SK-N-SH treated with all-trans-retinoic acid at 6 μM for 48 hours (cell line): ENCODE measurements around the gene EIF4G1.

Experiments used
- ARNTL ChIP-seq: fragments of 450-650 bp; formaldehyde crosslinking; IDR thresholded peaks from 2 replicates; pipeline ENCODE4 v1.5.0; 2020; ENCODE audit warnings: low read depth, mild to moderate bottlenecking, moderate library complexity, borderline replicate concordance
- CSDC2 ChIP-seq: fragments of 250-450 bp; sonication (Bioruptor Pico); IDR thresholded peaks from 2 replicates; pipeline ENCODE4 v1.5.0; 2020; ENCODE audit warnings: mild to moderate bottlenecking, moderate library complexity
- ESRRG ChIP-seq: fragments of 250-450 bp; sonication (Bioruptor Pico); IDR thresholded peaks from 2 replicates; pipeline ENCODE4 v1.6.1; 2021; ENCODE audit warnings: mild to moderate bottlenecking
- ISL1 ChIP-seq: fragments of 250-450 bp; sonication (Bioruptor Pico); IDR thresholded peaks from 2 replicates; pipeline ENCODE4 v2.1.2; 2022; ENCODE audit warnings: mild to moderate bottlenecking, moderate library complexity
- RARB ChIP-seq: fragments of 250-450 bp; sonication (Bioruptor Pico); IDR thresholded peaks from 2 replicates; pipeline ENCODE4 v1.8.0; 2021; ENCODE audit warnings: mild to moderate bottlenecking, moderate library complexity
- SNAI2 ChIP-seq: fragments of 250-450 bp; sonication (Bioruptor Pico); IDR thresholded peaks from 2 replicates; pipeline ENCODE4 v1.5.0; 2020; ENCODE audit warnings: mild to moderate bottlenecking, moderate library complexity
- TCF4 ChIP-seq: fragments of 250-450 bp; sonication (Bioruptor Pico); IDR thresholded peaks from 2 replicates; pipeline ENCODE4 v1.8.0; 2021; ENCODE audit warnings: mild to moderate bottlenecking, moderate library complexity, borderline replicate concordance
- ZFP30 ChIP-seq: fragments of 450-650 bp; formaldehyde crosslinking; IDR thresholded peaks from 2 replicates; pipeline ENCODE4 v1.5.0; 2022; ENCODE audit warnings: mild to moderate bottlenecking, moderate library complexity
- ZNF565 ChIP-seq: fragments of 450-650 bp; formaldehyde crosslinking; conservative IDR thresholded peaks from 2 replicates; pipeline ENCODE4 v1.5.0; 2020; ENCODE audit warnings: low read depth, mild to moderate bottlenecking, moderate library complexity
- ZNF70 ChIP-seq: fragments of 450-650 bp; formaldehyde crosslinking; IDR thresholded peaks from 2 replicates; pipeline ENCODE4 v1.5.0; 2020; ENCODE audit warnings: mild to moderate bottlenecking, moderate library complexity
- TF ChIP-seq, protein P1 (sequence below): fragments of 250-450 bp; sonication (Bioruptor Pico); IDR thresholded peaks from 2 replicates; pipeline ENCODE4 v1.8.0; 2020; ENCODE audit warnings: mild to moderate bottlenecking, moderate library complexity, borderline replicate concordance
- TF ChIP-seq, protein P2 (sequence below): fragments of 250-450 bp; sonication (Bioruptor Pico); IDR thresholded peaks from 2 replicates; pipeline ENCODE4 v1.5.1; 2021; ENCODE audit warnings: mild to moderate bottlenecking, moderate library complexity
- TF ChIP-seq, protein P3 (sequence below): fragments of 250-450 bp; sonication (Bioruptor Pico); IDR thresholded peaks from 2 replicates; pipeline ENCODE4 v1.5.1; 2020; ENCODE audit warnings: low read depth, mild to moderate bottlenecking, moderate library complexity
- TF ChIP-seq, protein P4 (sequence below): fragments of 250-450 bp; sonication (Bioruptor Pico); IDR thresholded peaks from 2 replicates; pipeline ENCODE4 v1.5.0; 2020; ENCODE audit warnings: mild to moderate bottlenecking, moderate library complexity

DNA sequence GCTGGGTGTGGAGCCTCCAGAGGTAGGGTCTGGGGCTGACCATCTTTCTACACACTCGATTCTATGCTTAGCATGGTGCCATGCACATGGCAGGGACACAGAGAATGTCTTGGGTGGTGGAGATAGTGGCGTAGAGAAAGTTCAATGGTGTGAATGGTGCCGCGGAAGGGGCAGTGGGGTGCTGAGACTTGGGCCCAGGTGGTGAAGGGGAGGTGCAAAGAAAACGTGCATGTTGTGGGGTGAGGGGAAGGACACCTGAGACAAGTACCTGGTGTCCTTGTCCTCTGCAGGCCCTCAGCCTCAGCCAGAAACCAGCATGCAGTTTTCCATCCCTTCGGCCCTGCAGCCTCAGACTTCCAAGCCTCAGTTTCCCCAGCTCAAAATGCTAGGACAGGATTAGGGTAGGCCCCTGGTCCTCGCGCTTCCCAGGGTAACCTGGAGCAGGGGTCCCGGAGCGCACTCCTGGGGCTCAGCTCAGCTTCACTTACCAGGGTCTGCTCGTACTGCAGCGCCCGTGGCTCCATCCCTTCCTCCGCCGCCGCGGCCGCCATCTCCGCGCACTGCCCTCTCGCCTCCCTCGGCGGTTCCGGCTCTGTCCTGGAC is 46.6 kb downstream of the EIF4G1 start:
- TF ChIP-seq RARB, result no peak
- no peak for TF ChIP-seq TCF4 (CRISPR knock-in tag)
- TF ChIP-seq, protein P1, sequence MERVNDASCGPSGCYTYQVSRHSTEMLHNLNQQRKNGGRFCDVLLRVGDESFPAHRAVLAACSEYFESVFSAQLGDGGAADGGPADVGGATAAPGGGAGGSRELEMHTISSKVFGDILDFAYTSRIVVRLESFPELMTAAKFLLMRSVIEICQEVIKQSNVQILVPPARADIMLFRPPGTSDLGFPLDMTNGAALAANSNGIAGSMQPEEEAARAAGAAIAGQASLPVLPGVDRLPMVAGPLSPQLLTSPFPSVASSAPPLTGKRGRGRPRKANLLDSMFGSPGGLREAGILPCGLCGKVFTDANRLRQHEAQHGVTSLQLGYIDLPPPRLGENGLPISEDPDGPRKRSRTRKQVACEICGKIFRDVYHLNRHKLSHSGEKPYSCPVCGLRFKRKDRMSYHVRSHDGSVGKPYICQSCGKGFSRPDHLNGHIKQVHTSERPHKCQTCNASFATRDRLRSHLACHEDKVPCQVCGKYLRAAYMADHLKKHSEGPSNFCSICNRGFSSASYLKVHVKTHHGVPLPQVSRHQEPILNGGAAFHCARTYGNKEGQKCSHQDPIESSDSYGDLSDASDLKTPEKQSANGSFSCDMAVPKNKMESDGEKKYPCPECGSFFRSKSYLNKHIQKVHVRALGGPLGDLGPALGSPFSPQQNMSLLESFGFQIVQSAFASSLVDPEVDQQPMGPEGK, result no peak
- no peak for TF ChIP-seq ZFP30 (CRISPR knock-in tag)
- TF ChIP-seq ARNTL (CRISPR knock-in tag), result no peak
- no peak for TF ChIP-seq SNAI2
- TF ChIP-seq ZNF565 (CRISPR knock-in tag), result no peak
- TF ChIP-seq, protein P2, sequence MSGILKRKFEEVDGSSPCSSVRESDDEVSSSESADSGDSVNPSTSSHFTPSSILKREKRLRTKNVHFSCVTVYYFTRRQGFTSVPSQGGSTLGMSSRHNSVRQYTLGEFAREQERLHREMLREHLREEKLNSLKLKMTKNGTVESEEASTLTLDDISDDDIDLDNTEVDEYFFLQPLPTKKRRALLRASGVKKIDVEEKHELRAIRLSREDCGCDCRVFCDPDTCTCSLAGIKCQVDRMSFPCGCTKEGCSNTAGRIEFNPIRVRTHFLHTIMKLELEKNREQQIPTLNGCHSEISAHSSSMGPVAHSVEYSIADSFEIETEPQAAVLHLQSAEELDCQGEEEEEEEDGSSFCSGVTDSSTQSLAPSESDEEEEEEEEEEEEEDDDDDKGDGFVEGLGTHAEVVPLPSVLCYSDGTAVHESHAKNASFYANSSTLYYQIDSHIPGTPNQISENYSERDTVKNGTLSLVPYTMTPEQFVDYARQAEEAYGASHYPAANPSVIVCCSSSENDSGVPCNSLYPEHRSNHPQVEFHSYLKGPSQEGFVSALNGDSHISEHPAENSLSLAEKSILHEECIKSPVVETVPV (CRISPR knock-in tag), result no peak
- TF ChIP-seq, protein P3, sequence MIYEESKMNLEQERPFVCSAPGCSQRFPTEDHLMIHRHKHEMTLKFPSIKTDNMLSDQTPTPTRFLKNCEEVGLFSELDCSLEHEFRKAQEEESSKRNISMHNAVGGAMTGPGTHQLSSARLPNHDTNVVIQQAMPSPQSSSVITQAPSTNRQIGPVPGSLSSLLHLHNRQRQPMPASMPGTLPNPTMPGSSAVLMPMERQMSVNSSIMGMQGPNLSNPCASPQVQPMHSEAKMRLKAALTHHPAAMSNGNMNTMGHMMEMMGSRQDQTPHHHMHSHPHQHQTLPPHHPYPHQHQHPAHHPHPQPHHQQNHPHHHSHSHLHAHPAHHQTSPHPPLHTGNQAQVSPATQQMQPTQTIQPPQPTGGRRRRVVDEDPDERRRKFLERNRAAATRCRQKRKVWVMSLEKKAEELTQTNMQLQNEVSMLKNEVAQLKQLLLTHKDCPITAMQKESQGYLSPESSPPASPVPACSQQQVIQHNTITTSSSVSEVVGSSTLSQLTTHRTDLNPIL (CRISPR knock-in tag), result no peak
- no peak for TF ChIP-seq ZNF70 (CRISPR knock-in tag)
- TF ChIP-seq ESRRG (CRISPR knock-in tag), result no peak
- TF ChIP-seq CSDC2 (CRISPR knock-in tag), result no peak
- no peak for TF ChIP-seq ISL1
- TF ChIP-seq, protein P4, sequence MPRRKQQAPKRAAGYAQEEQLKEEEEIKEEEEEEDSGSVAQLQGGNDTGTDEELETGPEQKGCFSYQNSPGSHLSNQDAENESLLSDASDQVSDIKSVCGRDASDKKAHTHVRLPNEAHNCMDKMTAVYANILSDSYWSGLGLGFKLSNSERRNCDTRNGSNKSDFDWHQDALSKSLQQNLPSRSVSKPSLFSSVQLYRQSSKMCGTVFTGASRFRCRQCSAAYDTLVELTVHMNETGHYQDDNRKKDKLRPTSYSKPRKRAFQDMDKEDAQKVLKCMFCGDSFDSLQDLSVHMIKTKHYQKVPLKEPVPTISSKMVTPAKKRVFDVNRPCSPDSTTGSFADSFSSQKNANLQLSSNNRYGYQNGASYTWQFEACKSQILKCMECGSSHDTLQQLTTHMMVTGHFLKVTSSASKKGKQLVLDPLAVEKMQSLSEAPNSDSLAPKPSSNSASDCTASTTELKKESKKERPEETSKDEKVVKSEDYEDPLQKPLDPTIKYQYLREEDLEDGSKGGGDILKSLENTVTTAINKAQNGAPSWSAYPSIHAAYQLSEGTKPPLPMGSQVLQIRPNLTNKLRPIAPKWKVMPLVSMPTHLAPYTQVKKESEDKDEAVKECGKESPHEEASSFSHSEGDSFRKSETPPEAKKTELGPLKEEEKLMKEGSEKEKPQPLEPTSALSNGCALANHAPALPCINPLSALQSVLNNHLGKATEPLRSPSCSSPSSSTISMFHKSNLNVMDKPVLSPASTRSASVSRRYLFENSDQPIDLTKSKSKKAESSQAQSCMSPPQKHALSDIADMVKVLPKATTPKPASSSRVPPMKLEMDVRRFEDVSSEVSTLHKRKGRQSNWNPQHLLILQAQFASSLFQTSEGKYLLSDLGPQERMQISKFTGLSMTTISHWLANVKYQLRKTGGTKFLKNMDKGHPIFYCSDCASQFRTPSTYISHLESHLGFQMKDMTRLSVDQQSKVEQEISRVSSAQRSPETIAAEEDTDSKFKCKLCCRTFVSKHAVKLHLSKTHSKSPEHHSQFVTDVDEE (CRISPR knock-in tag), result no peak
